ENCODE measurements around the gene PIEZO2.

Gene PIEZO2

DNA sequence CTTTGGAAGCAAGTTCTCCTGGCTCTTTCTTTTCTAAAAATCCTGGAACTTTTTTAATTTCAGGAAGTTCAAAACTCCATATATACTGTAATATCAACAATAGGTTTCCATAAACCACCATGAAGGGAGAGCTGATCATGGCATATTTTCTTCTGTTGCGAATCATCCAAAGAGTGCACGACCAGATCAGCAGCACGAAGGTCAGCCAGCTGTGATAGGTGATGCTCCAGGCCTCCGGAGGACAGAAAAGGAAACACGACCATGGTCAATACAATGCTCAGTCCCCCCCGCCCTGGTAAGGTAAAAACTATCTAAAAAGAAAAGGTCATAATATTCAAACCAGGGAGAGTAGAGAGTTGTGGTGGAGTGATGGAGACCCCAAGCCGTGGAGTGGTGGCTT, 354.6 kb downstream of the PIEZO2 start:
- Histone ChIP-seq H3K36me3 (ENCODE audit: control insufficient read depth, insufficient read depth, low read length) (peaks cover 6% of the 10 kb centered on the region), H3K27me3 (replicated peaks; ENCODE audit: control insufficient read depth, insufficient read depth, low read length) (no peaks in the 10 kb centered on the region), H3K4me3 (replicated peaks; ENCODE audit: low read depth, low read length) (no peak overlapping the region)
- no peak for DNase-seq (ENCODE audit: extremely low read depth, insufficient read length)
- TF ChIP-seq, protein P1, sequence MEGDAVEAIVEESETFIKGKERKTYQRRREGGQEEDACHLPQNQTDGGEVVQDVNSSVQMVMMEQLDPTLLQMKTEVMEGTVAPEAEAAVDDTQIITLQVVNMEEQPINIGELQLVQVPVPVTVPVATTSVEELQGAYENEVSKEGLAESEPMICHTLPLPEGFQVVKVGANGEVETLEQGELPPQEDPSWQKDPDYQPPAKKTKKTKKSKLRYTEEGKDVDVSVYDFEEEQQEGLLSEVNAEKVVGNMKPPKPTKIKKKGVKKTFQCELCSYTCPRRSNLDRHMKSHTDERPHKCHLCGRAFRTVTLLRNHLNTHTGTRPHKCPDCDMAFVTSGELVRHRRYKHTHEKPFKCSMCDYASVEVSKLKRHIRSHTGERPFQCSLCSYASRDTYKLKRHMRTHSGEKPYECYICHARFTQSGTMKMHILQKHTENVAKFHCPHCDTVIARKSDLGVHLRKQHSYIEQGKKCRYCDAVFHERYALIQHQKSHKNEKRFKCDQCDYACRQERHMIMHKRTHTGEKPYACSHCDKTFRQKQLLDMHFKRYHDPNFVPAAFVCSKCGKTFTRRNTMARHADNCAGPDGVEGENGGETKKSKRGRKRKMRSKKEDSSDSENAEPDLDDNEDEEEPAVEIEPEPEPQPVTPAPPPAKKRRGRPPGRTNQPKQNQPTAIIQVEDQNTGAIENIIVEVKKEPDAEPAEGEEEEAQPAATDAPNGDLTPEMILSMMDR (IDR thresholded peaks at IDR 0.05; ENCODE audit: insufficient read depth, low read length, poor library complexity, severe bottlenecking) = no peak

DNA sequence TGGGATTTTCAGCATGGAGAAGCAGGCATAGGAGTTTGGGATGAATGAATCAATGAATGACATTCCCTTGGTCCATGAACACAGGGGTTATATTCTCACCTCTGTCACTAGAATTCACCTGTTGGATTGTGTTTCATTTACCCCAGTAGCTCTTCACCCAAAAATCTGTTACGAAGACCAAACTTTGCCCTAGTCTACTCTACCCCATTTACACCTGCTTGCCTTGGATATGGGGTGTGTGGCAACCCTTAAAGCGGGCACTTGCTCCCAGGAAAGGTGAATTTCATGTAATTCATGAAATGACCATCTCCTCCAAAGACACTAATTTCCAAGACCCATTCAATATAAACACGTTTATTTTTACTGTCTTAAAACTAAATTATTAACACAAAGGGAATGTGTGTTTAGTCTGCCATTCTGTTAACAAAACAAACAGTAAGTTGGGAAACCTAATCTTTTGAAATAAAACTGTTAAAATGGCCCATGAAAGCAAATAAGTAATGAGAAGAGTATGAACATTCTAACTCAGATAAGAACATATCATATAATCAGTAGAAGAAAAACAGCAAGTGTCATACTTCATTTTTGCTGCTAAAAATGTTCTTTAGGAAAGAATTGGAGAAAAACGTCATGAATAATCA, 355.5 kb downstream of the PIEZO2 start:
- TF ChIP-seq, protein P1 (IDR thresholded peaks at IDR 0.05; ENCODE audit: insufficient read depth, low read length, poor library complexity, severe bottlenecking) = no peak
- no peaks in the 10 kb centered on the region for H3K27me3 ChIP-seq (replicated peaks; ENCODE audit: control insufficient read depth, insufficient read depth, low read length)

DNA sequence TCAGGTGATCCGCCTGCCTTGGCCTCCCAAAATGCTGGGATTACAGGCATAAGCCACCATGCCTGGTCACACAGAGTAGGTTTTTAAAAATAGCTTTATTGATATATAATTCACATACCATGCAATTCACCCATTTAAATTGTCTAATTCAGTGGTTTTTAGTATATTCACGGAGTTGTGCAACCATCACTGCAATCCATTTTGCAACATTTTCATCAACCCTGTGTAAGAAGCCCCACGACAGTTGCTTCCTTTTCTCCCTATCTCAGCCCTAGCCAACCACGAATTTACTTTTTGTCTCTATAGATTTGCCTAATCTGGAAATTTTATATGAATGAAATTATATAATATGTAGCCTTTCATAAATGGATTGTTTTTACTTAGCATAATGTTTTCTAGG, 357.2 kb downstream of the PIEZO2 start:
- Histone ChIP-seq H3K4me3 (replicated peaks; ENCODE audit: low read depth, low read length) (no peak overlapping the region), H3K36me3 (ENCODE audit: control insufficient read depth, insufficient read depth, low read length) (peaks cover 6% of the 10 kb centered on the region), H3K27me3 (replicated peaks; ENCODE audit: control insufficient read depth, insufficient read depth, low read length) (no peaks in the 10 kb centered on the region)
- TF ChIP-seq, protein P1 (IDR thresholded peaks at IDR 0.05; ENCODE audit: insufficient read depth, low read length, poor library complexity, severe bottlenecking) = no peak
- no peak for DNase-seq (ENCODE audit: extremely low read depth, insufficient read length)

More for the DNA sequence above, 355.5 kb downstream of the PIEZO2 start:
- Histone ChIP-seq H3K4me3 (replicated peaks; ENCODE audit: low read depth, low read length) (no peak overlapping the region), H3K36me3 (ENCODE audit: control insufficient read depth, insufficient read depth, low read length) (peaks cover 6% of the 10 kb centered on the region)
- no peak for DNase-seq (ENCODE audit: extremely low read depth, insufficient read length)

DNA sequence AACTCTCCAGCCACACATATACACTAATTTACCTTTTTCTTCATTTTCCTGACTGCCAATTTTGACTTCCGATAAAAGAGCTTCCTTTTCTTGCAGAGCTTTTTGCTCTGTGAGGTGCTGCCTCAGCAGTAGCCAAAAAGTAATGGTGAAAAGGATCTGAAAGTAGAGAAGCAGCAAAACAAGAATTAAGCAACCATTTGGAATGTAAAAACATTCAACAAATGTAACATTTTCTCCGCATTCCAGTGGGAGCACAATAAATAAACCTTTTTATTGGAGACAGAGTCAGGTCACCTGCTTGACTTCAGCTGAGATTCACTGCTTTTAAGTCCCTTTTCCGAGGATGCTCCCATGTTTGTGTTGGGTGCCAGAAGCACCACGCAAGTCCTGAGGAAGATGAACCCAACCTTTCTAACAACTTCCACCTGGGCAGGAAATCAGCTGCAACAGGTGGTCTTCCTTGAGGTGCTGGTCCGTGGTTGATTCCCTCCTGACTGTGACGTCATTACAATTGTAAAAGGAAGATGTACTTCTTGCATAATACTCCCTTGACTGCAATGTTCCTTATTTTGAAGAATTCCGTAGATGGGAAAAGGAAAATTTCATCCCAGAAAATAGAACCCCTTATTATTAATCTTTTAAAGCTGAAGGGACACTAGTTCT, 358.1 kb downstream of the PIEZO2 start:
- DNase-seq (ENCODE audit: extremely low read depth, insufficient read length) = no peak
- H3K36me3 ChIP-seq (ENCODE audit: control insufficient read depth, insufficient read depth, low read length) = peaks cover 6% of the 10 kb centered on the region

DNA sequence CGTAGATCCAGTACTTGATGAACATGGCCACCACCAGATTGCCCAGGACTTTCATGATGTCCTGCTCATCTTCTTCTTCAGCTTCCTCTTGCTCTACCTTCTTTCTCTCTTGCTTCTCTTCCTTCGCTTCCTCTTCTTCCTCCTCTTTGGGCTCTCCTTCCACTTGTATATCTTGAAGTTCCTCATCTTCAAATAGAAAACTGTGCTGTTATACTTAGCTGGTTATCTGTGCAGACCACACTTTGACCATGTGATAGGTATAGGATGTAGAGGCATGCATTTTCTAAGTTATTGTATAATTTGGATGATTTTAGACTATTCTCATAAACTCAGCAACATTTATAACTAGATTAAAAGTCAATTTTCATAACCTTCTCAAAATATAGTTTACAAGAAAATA, 360.2 kb downstream of the PIEZO2 start:
- TF ChIP-seq, protein P1 (IDR thresholded peaks at IDR 0.05; ENCODE audit: insufficient read depth, low read length, poor library complexity, severe bottlenecking) = no peak
- no peak for DNase-seq (ENCODE audit: extremely low read depth, insufficient read length)
- H3K36me3 ChIP-seq (ENCODE audit: control insufficient read depth, insufficient read depth, low read length) = peaks cover 7% of the 10 kb centered on the region
- H3K27me3 ChIP-seq (replicated peaks; ENCODE audit: control insufficient read depth, insufficient read depth, low read length) = no peaks in the 10 kb centered on the region
- H3K4me3 ChIP-seq (replicated peaks; ENCODE audit: low read depth, low read length) = no peak overlapping the region

More for the DNA sequence above, 358.1 kb downstream of the PIEZO2 start:
- TF ChIP-seq, protein P1 (IDR thresholded peaks at IDR 0.05; ENCODE audit: insufficient read depth, low read length, poor library complexity, severe bottlenecking) = no peak
- H3K27me3 ChIP-seq (replicated peaks; ENCODE audit: control insufficient read depth, insufficient read depth, low read length) = no peaks in the 10 kb centered on the region
- H3K4me3 ChIP-seq (replicated peaks; ENCODE audit: low read depth, low read length) = no peak overlapping the region

Measured in GM06990 (cell line).